Endothelial cell of umbilical vein (primary cell): ENCODE measurements around the gene FAM98C. TPM values are rescaled to one million over a fixed set of nuclear protein-coding genes. Genes with fewer than 3 reads are reported as not detected.

Experiments
- BruUV-seq: library from RNA; stranded (reverse); fragments of 400-500 nt; replicated peaks from 2 replicates; lab custom pipeline; 2021; lab: Mats Ljungman, UMichigan
- CTCF ChIA-PET: fragments of 300-600, 350-600 bp; sonication (Branson Sonifier 250); formaldehyde crosslinking; loops from one replicate; lab custom pipeline; 2021; ENCODE audit warnings: antibody characterized with exemption, inconsistent platforms; lab: Charles Lee
- POLR2A ChIA-PET: fragments of 300-600, 350-600 bp; sonication (Branson Sonifier 250); formaldehyde crosslinking; loops from one replicate; lab custom pipeline; 2021; ENCODE audit warnings: antibody characterized with exemption, inconsistent platforms; lab: Charles Lee
- DNase-seq: peaks from one replicate; pipeline ENCODE4 v3.0.0-alpha.2; 2011; ENCODE audit warnings: low read depth, low spot score
- FAIRE-seq: peaks from 2 replicates; lab custom pipeline; 2011; peaks lifted over from hg19 to GRCh38; lab: Jason Lieb, UNC
- H2AFZ ChIP-seq: 2 replicates; pipeline ENCODE4 v1.6.0; 2012; ENCODE audit warnings: low read depth, low read length, control low read depth, inconsistent platforms
- H3K27ac ChIP-seq: 2 replicates; pipeline ENCODE4 v1.5.1; 2011; ENCODE audit warnings: low read depth, mild to moderate bottlenecking, control low read depth, low read length, moderate library complexity; ENCODE audit not compliant: insufficient read depth
- H3K27me3 ChIP-seq, 2 experiments: 2 replicates each; pipeline versions ENCODE4 v1.6.0 to v1.6.1; 2011; ENCODE audit warnings: low read length in 2 of 2, mixed read lengths in 1 of 2; ENCODE audit not compliant: control insufficient read depth in 2 of 2, insufficient read depth in 2 of 2
- H3K36me3 ChIP-seq, 2 experiments: 2 replicates in 1 of 2; 3 replicates in 1 of 2; pipeline ENCODE4 v1.5.1; 2011; ENCODE audit warnings: low read length in 2 of 2, mild to moderate bottlenecking in 1 of 2, moderate library complexity in 1 of 2; ENCODE audit not compliant: control insufficient read depth in 2 of 2, insufficient read depth in 2 of 2; ENCODE audit errors: extremely low read depth in 1 of 2
- H3K4me1 ChIP-seq: 3 replicates; pipeline ENCODE4 v1.5.1; 2011; ENCODE audit warnings: mild to moderate bottlenecking, low read length; ENCODE audit not compliant: control insufficient read depth, insufficient read depth; ENCODE audit errors: extremely low read depth
- H3K4me2 ChIP-seq: 2 replicates; pipeline ENCODE4 v1.6.1; 2011; ENCODE audit warnings: low read length, control low read depth, mixed read lengths; ENCODE audit not compliant: insufficient read depth
- H3K4me3 ChIP-seq, 3 experiments: fragments of 200-600 bp in 1 of 3; sonication (generic), shearing (Covaris generic) in 1 of 3; replicated peaks in 1 of 3; 2 replicates each; pipeline ENCODE4 v1.5.1; 2011 to 2016; ENCODE audit warnings: control low read depth in 3 of 3, low read length in 3 of 3, mild to moderate bottlenecking in 2 of 3, inconsistent platforms in 1 of 3, low read depth in 1 of 3, moderate library complexity in 1 of 3; ENCODE audit not compliant: insufficient read depth in 1 of 3
- H3K79me2 ChIP-seq: 2 replicates; pipeline ENCODE4 v1.6.0; 2012; ENCODE audit warnings: low read length, inconsistent platforms; ENCODE audit not compliant: control insufficient read depth, insufficient read depth
- H3K9ac ChIP-seq: replicated peaks from 2 replicates; pipeline ENCODE3; 2011; ENCODE audit warnings: low read length, control low read depth; ENCODE audit not compliant: insufficient read depth; ENCODE audit errors: extremely low read depth
- H3K9me1 ChIP-seq: replicated peaks from 3 replicates; pipeline ENCODE4 v1.6.0; 2011; ENCODE audit warnings: mild to moderate bottlenecking, low read length; ENCODE audit not compliant: control insufficient read depth, insufficient read depth; ENCODE audit errors: extremely low read depth
- H3K9me3 ChIP-seq: replicated peaks from 2 replicates; pipeline ENCODE4 v1.5.1; 2012; ENCODE audit warnings: low read length, inconsistent platforms; ENCODE audit not compliant: control insufficient read depth, insufficient read depth
- H4K20me1 ChIP-seq: replicated peaks from 2 replicates; pipeline ENCODE3; 2011; ENCODE audit warnings: mild to moderate bottlenecking, low read length; ENCODE audit not compliant: control insufficient read depth, insufficient read depth; ENCODE audit errors: extremely low read depth
- EZH2 ChIP-seq: IDR thresholded peaks from 2 replicates; pipeline ENCODE4 v1.6.1; 2012; ENCODE audit warnings: borderline replicate concordance, low read depth, mild to moderate bottlenecking, moderate library complexity, low read length, inconsistent platforms; ENCODE audit not compliant: severe bottlenecking
- FOS ChIP-seq: IDR thresholded peaks from 2 replicates; pipeline ENCODE4 v1.6.1; 2011; ENCODE audit warnings: mild to moderate bottlenecking, low read length, moderate library complexity, borderline replicate concordance; ENCODE audit not compliant: insufficient read depth
- GATA2 ChIP-seq: IDR thresholded peaks from 2 replicates; pipeline ENCODE4 v1.7.0; 2011; ENCODE audit warnings: low read depth, mild to moderate bottlenecking, moderate library complexity, mixed read lengths, low read length; ENCODE audit not compliant: insufficient read length, insufficient read depth
- JUN ChIP-seq: IDR thresholded peaks from 2 replicates; pipeline ENCODE4 v1.6.1; 2011; ENCODE audit warnings: borderline replicate concordance, low read depth; ENCODE audit not compliant: insufficient read length, insufficient read depth
- MYC ChIP-seq: IDR thresholded peaks from one replicate; pipeline ENCODE4 v1.6.1; 2011; ENCODE audit warnings: mild to moderate bottlenecking, low read depth, low read length
- POLR2A ChIP-seq: IDR thresholded peaks from 2 replicates; pipeline ENCODE4 v1.6.1; 2012; ENCODE audit warnings: low read depth, mild to moderate bottlenecking, control low read depth, low read length
- POLR2AphosphoS5 ChIP-seq: IDR thresholded peaks from 2 replicates; pipeline ENCODE4 v1.6.1; 2012; ENCODE audit warnings: low read depth, mild to moderate bottlenecking, control low read depth, low read length, moderate library complexity; ENCODE audit not compliant: insufficient read depth
- dilution Hi-C: fragments of 300-500 bp; cut with MboI; formaldehyde crosslinking; loops from one replicate; pipeline ENCODE4 v1.15.0; 2019; ENCODE audit warnings: low sequenced_read_pairs; ENCODE audit not compliant: extremely low pct_ligation_motif_present
- intact Hi-C: fragments of 100-400 bp; cut with micrococcal nuclease; formaldehyde crosslinking; loops from one replicate; pipeline ENCODE4 v1.10.0; 2022
- polyA plus RNA-seq, 4 experiments: library from polyadenylated mRNA; depleted of rRNA in 3 of 4; stranded (reverse) in 3 of 4; unstranded in 1 of 4; fragments of >200 nt; gene quantifications; 2 replicates each; pipeline versions ENCODE4 v1.2.1 to v1.2.3, GENCODE V29; 2011 to 2012; ENCODE audit warnings: missing spikeins in 1 of 4
- total RNA-seq: library from RNA; stranded (reverse); gene quantifications from 2 replicates; pipeline ENCODE4 v1.2.3, GENCODE V29; 2021
- TF ChIP-seq, protein P1 (sequence below), 2 donors: IDR thresholded peaks; 1 replicate in 1 of 2; 2 replicates in 1 of 2; pipeline ENCODE4 v1.5.1; 2011; ENCODE audit warnings: low read length in 2 of 2, mild to moderate bottlenecking in 2 of 2, moderate library complexity in 2 of 2, control low read depth in 1 of 2, inconsistent platforms in 1 of 2, low read depth in 1 of 2; ENCODE audit not compliant: insufficient read depth in 1 of 2; ENCODE audit errors: extremely low read depth in 1 of 2
- TF ChIP-seq, protein P2 (sequence below): IDR thresholded peaks from 2 replicates; pipeline ENCODE4 v1.6.1; 2011; ENCODE audit not compliant: insufficient read depth, insufficient read length

FAM98C gene
- total and polyA plus RNA-seq, 2 donors (not counting 3 experiments of a cell fraction or from before 2014, with no cell fraction given), result 12.6 to 13.0 TPM

DNA sequence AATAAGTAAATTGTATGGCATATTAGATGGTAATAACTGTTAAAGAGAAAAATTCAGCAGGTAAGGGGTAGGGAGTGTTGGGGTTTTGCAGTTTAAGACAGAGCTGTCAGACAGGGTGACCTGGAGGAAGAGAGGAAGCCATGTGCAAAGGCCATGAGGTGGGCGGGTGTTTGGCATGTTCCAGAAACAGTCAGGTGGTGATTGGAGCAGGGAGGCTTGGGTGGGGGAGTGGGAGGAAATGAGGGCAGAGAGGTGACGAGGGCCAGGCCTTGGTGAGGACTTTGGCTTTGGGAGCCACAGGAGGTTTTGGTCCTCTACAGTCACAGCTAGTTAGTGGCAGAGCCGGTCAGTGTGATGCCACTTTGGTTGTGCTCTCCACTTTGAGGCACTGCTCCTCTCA lies 50.7 kb downstream of the FAM98C start:
- ChIA-PET POLR2A (no interaction called here), CTCF (interaction anchor here (0.5 kb wide), 1 partner anchor 13 kb away, joined by 3 read pairs; no protein-coding TSS in a partner anchor)
- intact Hi-C loops (no loop called here), dilution Hi-C loops (no loop called here)
- FAIRE-seq (no peak), DNase-seq (no peak)
- no TSS peak for BruUV-seq
- Histone ChIP-seq H3K4me1 (no peaks in the 10 kb centered on the region), H2AFZ (no peak overlapping the region), H3K9me3 (no peaks in the 10 kb centered on the region), H3K27ac (no peak overlapping the region), H3K9ac (no peak overlapping the region), H3K27me3 (no peaks in the 10 kb centered on the region), H3K79me2 (no peaks in the 10 kb centered on the region), H4K20me1 (no peaks in the 10 kb centered on the region), H3K9me1 (no peaks in the 10 kb centered on the region), H3K36me3 (no peaks in the 10 kb centered on the region), H3K4me2 (no peak overlapping the region), H3K4me3 (no peak overlapping the region)
- TF ChIP-seq GATA2, result no peak
- TF ChIP-seq, protein P1, sequence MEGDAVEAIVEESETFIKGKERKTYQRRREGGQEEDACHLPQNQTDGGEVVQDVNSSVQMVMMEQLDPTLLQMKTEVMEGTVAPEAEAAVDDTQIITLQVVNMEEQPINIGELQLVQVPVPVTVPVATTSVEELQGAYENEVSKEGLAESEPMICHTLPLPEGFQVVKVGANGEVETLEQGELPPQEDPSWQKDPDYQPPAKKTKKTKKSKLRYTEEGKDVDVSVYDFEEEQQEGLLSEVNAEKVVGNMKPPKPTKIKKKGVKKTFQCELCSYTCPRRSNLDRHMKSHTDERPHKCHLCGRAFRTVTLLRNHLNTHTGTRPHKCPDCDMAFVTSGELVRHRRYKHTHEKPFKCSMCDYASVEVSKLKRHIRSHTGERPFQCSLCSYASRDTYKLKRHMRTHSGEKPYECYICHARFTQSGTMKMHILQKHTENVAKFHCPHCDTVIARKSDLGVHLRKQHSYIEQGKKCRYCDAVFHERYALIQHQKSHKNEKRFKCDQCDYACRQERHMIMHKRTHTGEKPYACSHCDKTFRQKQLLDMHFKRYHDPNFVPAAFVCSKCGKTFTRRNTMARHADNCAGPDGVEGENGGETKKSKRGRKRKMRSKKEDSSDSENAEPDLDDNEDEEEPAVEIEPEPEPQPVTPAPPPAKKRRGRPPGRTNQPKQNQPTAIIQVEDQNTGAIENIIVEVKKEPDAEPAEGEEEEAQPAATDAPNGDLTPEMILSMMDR (IDR thresholded peaks at IDR 0.05; ENCODE audit: extremely low read depth in 1 of 2, insufficient read depth in 1 of 2, low read depth in 1 of 2, low read length in 2 of 2), result no peak
- no peak for TF ChIP-seq FOS
- TF ChIP-seq POLR2AphosphoS5, result no peak
- TF ChIP-seq EZH2, result no peak
- TF ChIP-seq MYC, result no peak
- TF ChIP-seq, protein P2, sequence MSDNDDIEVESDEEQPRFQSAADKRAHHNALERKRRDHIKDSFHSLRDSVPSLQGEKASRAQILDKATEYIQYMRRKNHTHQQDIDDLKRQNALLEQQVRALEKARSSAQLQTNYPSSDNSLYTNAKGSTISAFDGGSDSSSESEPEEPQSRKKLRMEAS, result no peak
- no peak for TF ChIP-seq POLR2A
- no peak for TF ChIP-seq JUN
